K562 (cell line): Measurements from ENCODE around the gene CRYBG2. TPM values are rescaled to one million over a fixed set of nuclear protein-coding genes. Genes with fewer than 3 reads are reported as not detected.

Source experiments
- ATAC-seq: fragments of 200-7000 bp; cut with Tn5 transposase; 3 replicates; pipeline ENCODE4 v1.9.1; 2020; ENCODE audit warnings: moderate library complexity
- BruUV-seq: library from RNA; stranded (reverse); fragments of 400-500 nt; replicated peaks from 2 replicates; lab custom pipeline; 2021; lab: Mats Ljungman, UMichigan
- CTCF ChIA-PET: fragments of 300-600 bp; formaldehyde crosslinking; extraction: SDS; loops from one replicate; lab custom pipeline; 2021; ENCODE audit warnings: low intra/inter-chr PET ratio; lab: Yijun Ruan, JAX
- POLR2A ChIA-PET: fragments of 300-600, 350-650 bp; sonication (Branson Sonifier 250); formaldehyde crosslinking; extraction: SDS; loops from one replicate; lab custom pipeline; 2021; ENCODE audit warnings: antibody characterized with exemption, inconsistent platforms; lab: Yijun Ruan, JAX
- DNase-seq, 4 experiments: peaks; one replicate each; pipeline versions ENCODE4 v3.0.0 to v3.0.0-alpha.2; 2011 to 2018; ENCODE audit warnings: low spot score in 3 of 4, mixed read lengths in 3 of 4; ENCODE audit errors: extremely low read depth in 1 of 4
- FAIRE-seq: peaks from 2 replicates; lab custom pipeline; 2011; peaks lifted over from hg19 to GRCh38; lab: Jason Lieb, UNC
- H2AFZ ChIP-seq: 2 replicates; pipeline ENCODE4 v1.6.0; 2011; ENCODE audit warnings: low read depth, low read length, control low read depth, inconsistent platforms
- H3K27ac ChIP-seq: fragments of 200-600 bp; 3 replicates; pipeline ENCODE4 v1.8.0; 2011; ENCODE audit warnings: low read depth, mild to moderate bottlenecking, control low read depth, inconsistent platforms, low read length, moderate library complexity, mixed read lengths; ENCODE audit errors: extremely low read depth
- H3K27me3 ChIP-seq, 2 experiments: fragments of 300-600 bp in 1 of 2; 2 replicates in 1 of 2; 3 replicates in 1 of 2; pipeline versions ENCODE4 v1.6.0 to v1.8.0; 2011; ENCODE audit warnings: inconsistent platforms in 2 of 2, low read length in 2 of 2, mild to moderate bottlenecking in 1 of 2, mixed read lengths in 1 of 2, moderate library complexity in 1 of 2; ENCODE audit not compliant: control insufficient read depth in 2 of 2, insufficient read depth in 2 of 2
- H3K36me3 ChIP-seq: fragments of 300-600 bp; 3 replicates; pipeline ENCODE4 v1.8.0; 2011; ENCODE audit warnings: mild to moderate bottlenecking, low read length, inconsistent platforms; ENCODE audit not compliant: control insufficient read depth, insufficient read depth
- H3K4me1 ChIP-seq, 2 experiments: fragments of 200-600 bp in 1 of 2; replicated peaks in 1 of 2; 2 replicates in 1 of 2; 3 replicates in 1 of 2; pipeline versions ENCODE4 v1.5.1 to v1.8.0; 2011; ENCODE audit warnings: inconsistent platforms in 2 of 2, low read length in 2 of 2, mild to moderate bottlenecking in 1 of 2, mixed read lengths in 1 of 2, moderate library complexity in 1 of 2; ENCODE audit not compliant: control insufficient read depth in 2 of 2, insufficient read depth in 2 of 2
- H3K4me2 ChIP-seq: 2 replicates; pipeline ENCODE4 v1.6.1; 2011; ENCODE audit warnings: low read length, control low read depth, inconsistent platforms, mixed read lengths; ENCODE audit not compliant: insufficient read depth
- H3K4me3 ChIP-seq: fragments of 200-600 bp; sonication (generic), shearing (Covaris generic); 2 replicates; pipeline ENCODE4 v1.5.1; 2016; ENCODE audit warnings: control low read depth, inconsistent platforms
- H3K79me2 ChIP-seq: fragments of 200-600 bp; 3 replicates; pipeline ENCODE4 v1.8.0; 2011; ENCODE audit warnings: low read length, inconsistent platforms; ENCODE audit not compliant: control insufficient read depth, insufficient read depth
- H3K9ac ChIP-seq, 2 experiments: 2 replicates each; pipeline versions ENCODE4 v1.6.0 to v1.6.1; 2011; ENCODE audit warnings: low read depth in 2 of 2, low read length in 2 of 2, control low read depth in 1 of 2, inconsistent platforms in 1 of 2, mild to moderate bottlenecking in 1 of 2, mixed read lengths in 1 of 2; ENCODE audit not compliant: insufficient read depth in 1 of 2
- H3K9me1 ChIP-seq: one replicate; pipeline ENCODE4 v1.6.0; 2011; ENCODE audit warnings: inconsistent platforms, mild to moderate bottlenecking, low read length, moderate library complexity; ENCODE audit not compliant: control insufficient read depth, insufficient read depth
- H3K9me3 ChIP-seq: replicated peaks from 2 replicates; pipeline ENCODE4 v1.5.1; 2011; ENCODE audit warnings: low read depth, low read length, inconsistent platforms; ENCODE audit not compliant: control insufficient read depth, insufficient read depth
- H4K20me1 ChIP-seq: replicated peaks from 2 replicates; pipeline ENCODE4 v1.6.1; 2011; ENCODE audit warnings: low read length, inconsistent platforms, mixed read lengths; ENCODE audit not compliant: control insufficient read depth, insufficient read depth
- BRF1 ChIP-seq: IDR thresholded peaks from 3 replicates; pipeline ENCODE4 v1.6.1; 2011; ENCODE audit warnings: borderline replicate concordance, mild to moderate bottlenecking; ENCODE audit not compliant: insufficient read length; ENCODE audit errors: extremely low read depth
- MEIS2 ChIP-seq: fragments of 450-650 bp; IDR thresholded peaks from 2 replicates; pipeline ENCODE4 v1.6.1; 2014; ENCODE audit warnings: mild to moderate bottlenecking; ENCODE audit not compliant: partially characterized antibody
- NBN ChIP-seq: fragments of 450-650 bp; IDR thresholded peaks from 2 replicates; pipeline ENCODE4 v1.6.1; 2016; ENCODE audit warnings: low read depth, mild to moderate bottlenecking
- NR2C1 ChIP-seq, 2 experiments: fragments of 450-650 bp; IDR thresholded peaks; 2 replicates each; pipeline ENCODE4 v1.6.1; 2017; ENCODE audit warnings: mild to moderate bottlenecking in 2 of 2, antibody characterized with exemption in 1 of 2, inconsistent platforms in 1 of 2, missing compliant biosample characterization in 1 of 2, missing genetic modification characterization in 1 of 2
- PBX2 ChIP-seq, 2 experiments: IDR thresholded peaks in 1 of 2; conservative IDR thresholded peaks in 1 of 2; 2 replicates each; pipeline ENCODE4 v1.6.1; 2016; ENCODE audit warnings: low read depth in 2 of 2, mild to moderate bottlenecking in 1 of 2, missing compliant biosample characterization in 1 of 2, missing genetic modification characterization in 1 of 2, moderate library complexity in 1 of 2
- SUPT5H ChIP-seq: fragments of 450-650 bp; IDR thresholded peaks from 2 replicates; pipeline ENCODE4 v1.6.1; 2016
- TAF7 ChIP-seq: fragments of 450-650 bp; IDR thresholded peaks from 2 replicates; pipeline ENCODE4 v1.6.1; 2016; ENCODE audit warnings: missing genetic modification characterization, missing compliant biosample characterization
- WHSC1 ChIP-seq: IDR thresholded peaks from one replicate; pipeline ENCODE4 v1.6.1; 2012; ENCODE audit warnings: low read length, control low read depth, inconsistent platforms
- ZBTB5 ChIP-seq: fragments of 450-650 bp; IDR thresholded peaks from 2 replicates; pipeline ENCODE4 v1.6.1; 2017; ENCODE audit warnings: antibody characterized with exemption
- ZNF830 ChIP-seq: fragments of 250-450 bp; sonication (Bioruptor Pico); IDR thresholded peaks from 2 replicates; pipeline ENCODE4 v1.5.0; 2021; ENCODE audit warnings: mild to moderate bottlenecking
- WGBS: fragments of 100-300 bp; shearing (Covaris generic); methylation state at CpG from one replicate; pipeline ENCODE4 v1.1.6; 2016; ENCODE audit warnings: low coverage, mixed read lengths; ENCODE audit not compliant: insufficient coverage; ENCODE audit errors: missing lambda C conversion rate; 5-methylcytosine and 5-hydroxymethylcytosine counted together
- in situ Hi-C: fragments of 300-500 bp; cut with MboI; formaldehyde crosslinking; loops from 4 replicates; pipeline ENCODE4 v1.15.0; 2018; ENCODE audit warnings: inconsistent platforms, mixed read lengths
- intact Hi-C: fragments of 100-400 bp; cut with micrococcal nuclease; formaldehyde crosslinking; loops from 2 replicates; pipeline ENCODE4 v1.14.2; 2022
- polyA plus RNA-seq, 8 experiments: library from polyadenylated mRNA; depleted of rRNA in 4 of 8; stranded (reverse) in 5 of 8; unstranded in 3 of 8; fragments of >200 nt; fragmentation: Nextera tagmentation in 2 of 8; fragmentation: Illumina TruSeq in 1 of 8; extraction: Ambion mirVana in 2 of 8; extraction: Trizol in 1 of 8; gene quantifications; 2 replicates each; pipeline versions ENCODE4 v1.2.1 to v1.2.3, GENCODE V29; 2011 to 2014; ENCODE audit warnings: inconsistent platforms in 1 of 8, missing spikeins in 1 of 8
- total RNA-seq, 7 experiments: library from RNA; depleted of rRNA in 6 of 7; stranded (reverse); fragments of >200 nt in 6 of 7; fragmentation: Illumina TruSeq in 2 of 7; extraction: Trizol in 2 of 7; gene quantifications; 2 replicates each; pipeline versions ENCODE4 v1.2.1 to v1.2.3, GENCODE V29; 2011 to 2021; ENCODE audit warnings: low replicate concordance in 1 of 7

The CRYBG2 gene
- total and polyA plus RNA-seq, 9 of the 15 experiments (the other 6 are each of a cell fraction or from before 2014, with no cell fraction given) = 0.39 to 8.5 (median 3.7) TPM

DNA sequence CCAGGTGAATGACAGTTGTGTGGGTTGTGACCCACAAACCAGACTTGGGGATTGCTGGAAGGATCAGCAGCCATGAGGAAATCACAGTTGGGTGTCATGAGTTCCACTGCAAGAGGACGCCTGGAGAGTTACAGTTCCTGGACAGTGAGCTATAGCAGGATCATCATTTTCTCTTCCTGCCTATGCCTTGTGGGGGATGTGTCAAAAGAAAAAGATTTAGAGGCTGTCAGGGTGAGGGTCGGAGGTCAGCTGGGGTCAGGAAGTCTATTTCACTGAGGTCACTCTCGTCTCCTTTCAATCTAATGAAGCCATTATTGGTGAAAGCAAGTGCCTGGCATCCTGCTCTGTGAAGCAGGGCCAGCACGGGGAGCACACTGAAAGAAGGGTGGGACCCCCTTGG is 49.7 kb upstream of the CRYBG2 start:
- peaks cover 7 to 14% of the 10 kb centered on the region in 2 experiments; a peak in 4 of 5 replicates for H3K27me3 ChIP-seq
- intact Hi-C loops (no loop called here), in situ Hi-C loops (no loop called here)
- no peak overlapping the region for H3K4me2 ChIP-seq
- H3K36me3 ChIP-seq = no peaks in the 10 kb centered on the region
- DNase-seq (peak in 1 of 4 experiments; percentile 6), ATAC-seq (no peak), FAIRE-seq (no peak)
- 0% methylated on average over 4 of the region's 4 CpGs for WGBS
- no peak overlapping the region for H3K27ac ChIP-seq
- BruUV-seq = no TSS peak
- H3K4me3 ChIP-seq = no peak overlapping the region
- no peaks in the 10 kb centered on the region for H3K9me3 ChIP-seq
- no peaks in the 10 kb centered on the region for H3K9me1 ChIP-seq
- ChIA-PET POLR2A (interaction anchor here (0.6 to 1.2 kb wide), 2 partner anchors 17 to 121 kb away, joined by 3 to 4 read pairs; no protein-coding TSS in a partner anchor), CTCF (no interaction called here)
- H3K79me2 ChIP-seq = no peaks in the 10 kb centered on the region
- 0 out of 2 replicates have a peak, but pooled peaks cover under 1% of the 10 kb centered on the region for H4K20me1 ChIP-seq
- TF ChIP-seq WHSC1 = no peak
- peak; percentile 82 for TF ChIP-seq MEIS2
- TF ChIP-seq SUPT5H = no peak
- 0 out of 2 replicates have a peak, but pooled peaks have one; percentile 33 for TF ChIP-seq NR2C1 (IDR thresholded peaks at IDR 0.05)
- TF ChIP-seq NR2C1 (tag; IDR thresholded peaks at IDR 0.05) = peak; percentile 65
- TF ChIP-seq BRF1 = no peak
- no peak for TF ChIP-seq ZNF830
- TF ChIP-seq TAF7 = no peak
- TF ChIP-seq PBX2 (CRISPR knock-in tag; IDR thresholded peaks at IDR 0.05; ENCODE audit: low read depth) = no peak
- peak; percentile 54; the same call in 1 of the 2 replicates for TF ChIP-seq PBX2 (tag; conservative IDR thresholded peaks at IDR 0.05; ENCODE audit: low read depth)
- TF ChIP-seq ZBTB5 = no peak
- no peak for TF ChIP-seq NBN
- no peaks in the 10 kb centered on the region for H3K4me1 ChIP-seq
- no peak overlapping the region for H2AFZ ChIP-seq
- no peak overlapping the region for H3K9ac ChIP-seq
